NCI-H1436 treated with DMSO at 0.1 percent for 48 hours (cell line): ENCODE results near the gene SYPL2.
"Not testable (repeated sequence)": the region's sequence is repeated elsewhere in the genome, so short reads cannot be mapped to it uniquely, and the experiment has no call there.

Source experiments
- DNase-seq: peaks from one replicate; lab custom pipeline; 2025; lab: John Stamatoyannopoulos, UW

Gene SYPL2

GRCh38 chr1:109472779-109473178 is 6.4 kb downstream of the SYPL2 start:
- no peak for DNase-seq

GRCh38 chr1:109473284-109474057 is 7.1 kb downstream of the SYPL2 start:
- DNase-seq, result not testable (repeated sequence)

GRCh38 chr1:109474697-109475096 is 8.4 kb downstream of the SYPL2 start:
- DNase-seq, result no peak

- DNase-seq, result no peak
Observed at GRCh38 chr1:109475261-109475660, 8.9 kb downstream of the SYPL2 start.

GRCh38 chr1:109476825-109477224 is 10.5 kb downstream of the SYPL2 start:
- DNase-seq, result no peak

GRCh38 chr1:109477821-109478220 is 11.5 kb downstream of the SYPL2 start:
- no peak for DNase-seq

GRCh38 chr1:109478806-109479205 is 12.5 kb downstream of the SYPL2 start:
- no peak for DNase-seq

- DNase-seq, result no peak
Observed at GRCh38 chr1:109479311-109479710, 13.0 kb downstream of the SYPL2 start.

GRCh38 chr1:109479901-109480300 is 13.6 kb downstream of the SYPL2 start:
- DNase-seq, result no peak

GRCh38 chr1:109481646-109482045 is 15.3 kb downstream of the SYPL2 start:
- DNase-seq, result no peak

- no peak for DNase-seq
Observed at GRCh38 chr1:109482242-109482641, 15.9 kb downstream of the SYPL2 start.

GRCh38 chr1:109482791-109483671 is 16.7 kb downstream of the SYPL2 start:
- no peak for DNase-seq

GRCh38 chr1:109483672-109484518 is 17.5 kb downstream of the SYPL2 start, which contains the start of gene ATXN7L2:
Gene ATXN7L2 (plus strand): TSS chr1:109483905. CDS start chr1:109483954, 49 bp downstream.
- DNase-seq, result peak; percentile 57

GRCh38 chr1:109484519-109484975 is 18.2 kb downstream of the SYPL2 start:
- DNase-seq, result no peak

- no peak for DNase-seq
Observed at GRCh38 chr1:109485001-109485400, 18.7 kb downstream of the SYPL2 start.

GRCh38 chr1:109487261-109487660 is 20.9 kb downstream of the SYPL2 start:
- DNase-seq, result no peak

- DNase-seq, result no peak
Observed at GRCh38 chr1:109488201-109488600, 21.9 kb downstream of the SYPL2 start.

GRCh38 chr1:109488696-109489095 is 22.4 kb downstream of the SYPL2 start:
- DNase-seq, result no peak

GRCh38 chr1:109490029-109490933 is 23.9 kb downstream of the SYPL2 start:
- DNase-seq, result no peak

GRCh38 chr1:109490934-109491302 is 24.6 kb downstream of the SYPL2 start:
- no peak for DNase-seq

- no peak for DNase-seq
Observed at GRCh38 chr1:109491372-109491771, 25.0 kb downstream of the SYPL2 start.
